ENCODE data around the gene CEP43. TPM values are rescaled to one million over a fixed set of nuclear protein-coding genes. Genes with fewer than 3 reads are reported as not detected.

Gene CEP43
- total RNA-seq, 1 experiment from 2014 or later = 35.4 TPM

- intact Hi-C loops (cut with micrococcal nuclease; ENCODE audit: unreplicated experiment) = loop anchor here (5.0 kb wide), 1 partner anchor 96 kb away; no protein-coding TSS in a partner anchor
- CTCF ChIA-PET = interaction anchor here (1.4 kb wide), 1 partner anchor 259 kb away, joined by 3 read pairs; no protein-coding TSS in a partner anchor
- peak; percentile 80 for TF ChIP-seq CTCF (IDR thresholded peaks at IDR 0.05)
- no peak for TF ChIP-seq POLR2AphosphoS5 (IDR thresholded peaks at IDR 0.05; ENCODE audit: low read depth, low read length)
- no peak for TF ChIP-seq REST (IDR thresholded peaks at IDR 0.05; ENCODE audit: insufficient read depth in 1 of 2, low read depth in 2 of 2, low read length in 1 of 2)
- POLR2A ChIA-PET = interaction anchor here (0.7 kb wide), 1 partner anchor 43 kb away, joined by 8 read pairs; no protein-coding TSS in a partner anchor
- H3K36me3 ChIP-seq (ENCODE audit: control insufficient read depth, insufficient read depth, low read length) = peaks cover 5% of the 10 kb centered on the region
- H3K27ac ChIP-seq (ENCODE audit: low read length) = no peak overlapping the region
- no TSS peak for BruUV-seq (replicated peaks)
- in situ Hi-C loops (cut with HindIII; ENCODE audit: low pct_unique_long_range_greater_than_20kb, low sequenced_read_pairs) = no loop called here
- H3K4me1 ChIP-seq (ENCODE audit: control insufficient read depth, insufficient read depth, low read length) = no peaks in the 10 kb centered on the region
- no peaks in the 10 kb centered on the region for H3K9me3 ChIP-seq (ENCODE audit: control insufficient read depth, insufficient read depth, low read depth, low read length)
- no peak for DNase-seq (ENCODE audit: low read depth, low spot score)
- H3K4me3 ChIP-seq (ENCODE audit: low read depth in 2 of 2, low read length in 2 of 2) = no peak overlapping the region
- H3K27me3 ChIP-seq (ENCODE audit: control insufficient read depth, insufficient read depth, low read length) = no peaks in the 10 kb centered on the region
- peak; percentile 68; the same call in 1 of the 2 replicates for ATAC-seq
Measured at GRCh38 chr6:167045828-167046580, 46.8 kb downstream of the CEP43 start.

- no peaks in the 10 kb centered on the region for H3K27me3 ChIP-seq (ENCODE audit: control insufficient read depth, insufficient read depth, low read length)
- intact Hi-C loops (cut with micrococcal nuclease; ENCODE audit: unreplicated experiment) = loop anchor here (5.0 kb wide), 1 partner anchor 95 kb away; no protein-coding TSS in a partner anchor
- in situ Hi-C loops (cut with HindIII; ENCODE audit: low pct_unique_long_range_greater_than_20kb, low sequenced_read_pairs) = no loop called here
- no peak for TF ChIP-seq SIN3A (IDR thresholded peaks at IDR 0.05; ENCODE audit: borderline replicate concordance, insufficient read depth, low read depth, low read length)
- no peak for TF ChIP-seq CTCF (IDR thresholded peaks at IDR 0.05)
- TF ChIP-seq TCF7L2 (IDR thresholded peaks at IDR 0.05; ENCODE audit: low read depth, low read length) = no peak
- no peak for TF ChIP-seq POLR2AphosphoS5 (IDR thresholded peaks at IDR 0.05; ENCODE audit: low read depth, low read length)
- TF ChIP-seq REST (IDR thresholded peaks at IDR 0.05; ENCODE audit: insufficient read depth in 1 of 2, low read depth in 2 of 2, low read length in 1 of 2) = no peak
- ATAC-seq = no peak
- no peaks in the 10 kb centered on the region; the same call in 1 of the 2 replicates for H3K36me3 ChIP-seq (ENCODE audit: control insufficient read depth, insufficient read depth, low read length)
- no peaks in the 10 kb centered on the region for H3K9me3 ChIP-seq (ENCODE audit: control insufficient read depth, insufficient read depth, low read depth, low read length)
- POLR2A ChIA-PET = no interaction called here
- DNase-seq (ENCODE audit: low read depth, low spot score) = no peak
- H3K4me1 ChIP-seq (ENCODE audit: control insufficient read depth, insufficient read depth, low read length) = no peaks in the 10 kb centered on the region
- H3K4me3 ChIP-seq (ENCODE audit: low read depth in 2 of 2, low read length in 2 of 2) = no peak overlapping the region
- BruUV-seq (replicated peaks) = no TSS peak
- H3K27ac ChIP-seq (ENCODE audit: low read length) = no peak overlapping the region
- CTCF ChIA-PET = no interaction called here
Measured at GRCh38 chr6:167046861-167047495, 47.8 kb downstream of the CEP43 start.
